NCI-H524 treated with DMSO at 0.1 percent for 48 hours (cell line): ENCODE results near the gene ZBTB20.
"Not testable (repeated sequence)": the region's sequence is repeated elsewhere in the genome, so short reads cannot be mapped to it uniquely, and the experiment has no call there.

Experiments
- DNase-seq: peaks from one replicate; lab custom pipeline; 2025; lab: John Stamatoyannopoulos, UW

ZBTB20 gene

DNA sequence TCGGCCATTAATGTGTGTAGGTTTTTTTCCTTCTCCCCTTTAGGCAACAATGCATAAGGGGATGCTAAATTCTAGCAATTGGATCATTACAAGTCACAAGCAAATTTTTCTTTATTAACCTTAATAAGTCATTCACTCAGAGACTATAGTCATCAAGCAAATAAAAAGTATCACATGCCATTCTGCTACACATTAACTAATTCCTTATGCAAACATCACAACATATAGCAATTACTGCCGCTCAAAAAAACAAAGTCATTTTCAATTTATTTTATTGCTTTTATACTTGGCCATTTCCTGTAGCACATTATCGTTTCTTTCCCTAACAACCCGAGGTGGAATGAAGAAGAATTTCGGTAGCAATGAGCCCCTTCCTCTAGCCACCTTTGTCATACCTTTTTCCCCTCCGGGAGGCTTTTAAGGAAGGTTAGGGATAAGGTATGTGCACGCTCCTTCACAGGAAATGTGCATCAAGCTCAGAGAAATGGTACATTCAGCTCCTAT is 432.1 kb downstream of the ZBTB20 start:
- no peak for DNase-seq

DNA sequence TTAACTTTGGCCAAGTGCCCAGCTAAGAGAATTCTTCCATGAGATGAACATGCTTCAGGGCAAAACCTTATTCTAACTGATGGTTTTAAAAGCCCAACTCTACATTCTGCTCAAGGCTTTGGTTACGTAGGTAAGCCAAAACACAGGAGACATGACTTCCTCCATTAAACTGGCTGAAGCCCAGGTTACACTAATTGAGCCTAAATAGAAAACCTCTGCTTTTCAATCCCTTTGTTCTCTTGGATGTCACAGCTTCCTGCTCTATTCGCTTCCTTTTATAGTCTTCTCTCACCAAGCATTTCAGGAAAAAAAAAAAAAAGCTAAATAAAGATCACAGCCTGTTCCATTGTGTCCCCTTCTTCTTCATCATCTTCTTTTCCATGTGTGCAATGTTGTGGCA is 432.9 kb downstream of the ZBTB20 start:
- no peak for DNase-seq

DNA sequence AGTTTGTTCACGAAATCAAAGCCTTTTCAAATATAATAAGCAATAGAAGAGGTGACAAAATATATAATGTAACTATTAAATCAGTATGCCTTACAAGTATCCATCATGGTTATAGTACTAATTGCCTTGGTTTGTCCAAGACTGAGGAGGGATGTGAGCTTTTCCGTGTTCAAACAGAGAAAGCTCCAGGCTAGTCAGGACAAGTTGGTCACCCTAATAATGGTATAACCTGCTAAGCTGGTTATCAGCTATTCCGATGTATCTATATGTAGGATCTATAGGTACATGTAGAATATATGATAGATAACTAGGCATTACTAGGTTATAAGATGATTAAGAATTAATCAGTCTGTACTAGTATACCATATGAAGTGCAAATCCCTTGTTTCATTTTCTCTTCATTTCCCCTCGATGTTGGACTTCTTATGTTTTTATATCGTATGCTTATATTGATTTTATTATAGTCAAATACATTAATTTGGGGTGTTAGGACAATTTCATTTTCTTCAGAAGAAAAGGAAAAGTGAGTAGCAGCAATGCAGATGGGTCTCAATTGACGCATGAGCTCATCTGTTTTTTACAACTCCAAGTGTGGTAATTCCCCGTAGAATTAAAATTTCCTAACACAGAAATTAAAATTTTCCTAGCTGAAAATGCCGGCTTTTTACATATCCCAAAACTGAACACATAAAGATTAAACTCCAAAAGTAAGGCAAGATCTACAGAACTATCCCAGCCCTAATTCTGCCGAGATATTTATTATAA is 434.2 kb downstream of the ZBTB20 start:
- DNase-seq = no peak

- DNase-seq = no peak
Observed at GRCh38 chr3:114711321-114711886, 435.7 kb downstream of the ZBTB20 start.

- DNase-seq = no peak
Observed at GRCh38 chr3:114709102-114709501, 438.0 kb downstream of the ZBTB20 start.

GRCh38 chr3:114707252-114707860 is 439.7 kb downstream of the ZBTB20 start:
- DNase-seq = no peak

DNA sequence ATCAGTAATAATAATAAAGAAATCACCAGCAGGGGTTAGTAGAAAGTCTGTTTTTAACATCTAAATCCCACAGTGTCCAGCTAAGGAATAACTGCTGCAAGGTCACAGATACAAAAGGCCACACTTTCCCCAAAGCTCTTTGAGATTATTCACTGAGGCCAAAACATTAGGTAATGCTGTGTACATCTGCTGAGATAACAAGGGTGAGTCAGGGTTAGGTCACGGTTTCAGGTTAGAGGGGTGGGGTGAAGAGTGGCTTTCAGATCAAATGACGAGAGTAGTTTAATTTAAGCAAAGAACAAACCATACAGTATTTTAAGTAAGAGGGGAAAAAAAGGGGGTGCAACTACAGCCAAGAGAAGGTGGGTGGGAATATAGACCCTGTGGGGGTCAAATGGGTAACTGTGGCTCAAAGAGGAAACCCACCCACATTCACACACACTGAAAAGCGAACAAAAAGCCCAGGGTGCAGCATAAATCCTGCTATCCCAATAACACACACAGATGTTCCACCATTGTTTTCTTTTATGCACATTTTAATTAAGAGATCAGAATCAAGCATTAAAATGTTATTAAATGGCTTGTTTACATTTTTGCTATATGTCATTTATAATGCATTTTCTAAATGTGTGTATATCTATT is 440.4 kb downstream of the ZBTB20 start:
- no peak for DNase-seq

DNA sequence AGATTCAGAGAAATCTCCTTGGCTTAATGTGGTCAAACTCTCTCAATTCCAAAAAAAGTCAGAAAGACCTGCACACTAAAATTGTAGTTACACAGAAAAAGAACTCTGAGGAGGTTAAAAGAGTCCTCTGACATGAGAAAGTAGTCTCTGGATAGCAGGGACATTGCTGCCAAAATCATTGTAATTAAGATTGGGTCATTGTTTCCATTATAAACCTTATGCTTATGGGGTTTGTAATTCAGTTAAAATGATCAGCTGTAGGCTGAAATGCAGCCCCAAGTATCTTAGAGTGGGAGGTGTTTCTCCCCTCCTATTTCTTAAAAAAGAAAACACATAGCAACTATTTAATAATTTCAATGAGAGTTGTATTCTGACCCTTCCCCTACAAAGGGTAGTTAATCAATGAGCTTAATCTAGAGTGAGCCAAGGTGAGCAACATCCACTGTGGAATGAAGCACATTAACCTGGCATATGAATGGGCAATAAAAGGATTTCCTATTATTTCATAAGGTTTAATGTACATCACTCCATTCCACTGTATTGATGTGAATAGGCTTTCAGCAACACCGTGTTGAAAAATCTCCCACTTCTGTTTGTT is 446.4 kb downstream of the ZBTB20 start:
- no peak for DNase-seq

GRCh38 chr3:114698146-114699105 is 448.7 kb downstream of the ZBTB20 start:
- no peak for DNase-seq

GRCh38 chr3:114697401-114697800 is 449.7 kb downstream of the ZBTB20 start:
- DNase-seq = no peak

GRCh38 chr3:114694251-114694650 is 452.8 kb downstream of the ZBTB20 start:
- no peak for DNase-seq

GRCh38 chr3:114691871-114692270 is 455.2 kb downstream of the ZBTB20 start:
- DNase-seq = no peak

GRCh38 chr3:114690911-114691310 is 456.2 kb downstream of the ZBTB20 start:
- no peak for DNase-seq

GRCh38 chr3:114687151-114687550 is 459.9 kb downstream of the ZBTB20 start:
- no peak for DNase-seq

- no peak for DNase-seq
Observed at GRCh38 chr3:114686621-114687020, 460.5 kb downstream of the ZBTB20 start.

- no peak for DNase-seq
Observed at GRCh38 chr3:114685161-114685560, 461.9 kb downstream of the ZBTB20 start.

DNA sequence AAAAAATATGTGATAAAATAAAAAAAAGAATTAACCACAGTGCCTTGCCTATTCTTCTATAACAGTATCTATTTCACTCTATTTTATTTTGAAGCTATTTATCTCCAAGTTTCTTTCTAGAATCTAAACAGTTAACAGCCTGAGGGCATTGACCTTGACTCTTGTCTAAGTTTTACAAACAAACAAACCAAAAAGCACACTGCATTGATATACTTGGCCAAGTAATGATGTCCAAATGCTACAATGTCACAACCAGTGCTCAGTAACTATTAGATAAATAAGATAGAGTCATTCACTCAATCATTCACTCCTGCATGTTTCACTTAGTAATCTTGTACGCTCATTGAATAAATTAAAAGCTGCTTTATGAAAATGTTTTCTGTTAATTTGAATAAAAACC is 466.8 kb downstream of the ZBTB20 start:
- no peak for DNase-seq

GRCh38 chr3:114679773-114680172 is 467.3 kb downstream of the ZBTB20 start:
- not testable (repeated sequence) for DNase-seq

GRCh38 chr3:114675104-114675503 is 472.0 kb downstream of the ZBTB20 start:
- DNase-seq = no peak

DNA sequence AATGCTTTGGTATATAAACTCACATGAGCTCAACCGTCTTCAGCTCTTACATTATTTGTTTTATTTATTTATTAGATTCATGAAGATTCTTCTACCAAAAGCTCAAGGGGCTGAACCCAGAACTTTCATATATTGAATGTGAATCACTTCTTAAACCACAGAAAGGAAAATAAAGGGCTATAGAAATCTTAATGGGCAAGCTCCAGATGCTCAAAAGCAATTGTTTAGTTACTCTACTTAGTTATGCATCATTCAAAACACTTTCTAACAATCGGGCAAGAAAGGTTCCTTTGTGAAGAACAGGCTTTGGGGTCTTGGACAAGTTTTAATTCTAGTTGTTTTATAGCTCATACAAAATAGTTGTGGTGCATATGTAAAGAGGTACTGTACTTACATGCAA is 473.1 kb downstream of the ZBTB20 start:
- DNase-seq = no peak

DNA sequence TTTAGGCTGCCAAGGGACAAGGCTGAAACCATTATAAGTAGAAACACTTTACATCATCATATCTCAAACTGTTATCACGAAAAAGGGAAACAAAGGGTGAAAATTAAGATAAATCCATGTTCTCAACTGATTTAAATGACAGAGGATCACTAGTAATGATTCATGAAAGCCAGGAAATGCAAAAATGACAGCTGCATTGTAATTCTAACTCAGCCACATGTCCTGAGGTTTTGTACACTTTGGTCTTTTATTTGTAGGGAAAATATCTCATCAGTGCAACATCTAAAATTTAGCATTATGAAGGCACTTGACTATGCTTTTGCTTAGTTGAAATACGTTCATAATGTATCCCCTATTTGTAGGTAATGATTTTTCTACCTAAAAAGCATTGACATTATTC is 473.6 kb downstream of the ZBTB20 start:
- no peak for DNase-seq
